ENCODE measurements around the gene DRD4. TPM values are rescaled to one million over a fixed set of nuclear protein-coding genes. Genes with fewer than 3 reads are reported as not detected.

Gene DRD4
- total RNA-seq, 1 donor from 2014 or later, result 0.28 TPM

DNA sequence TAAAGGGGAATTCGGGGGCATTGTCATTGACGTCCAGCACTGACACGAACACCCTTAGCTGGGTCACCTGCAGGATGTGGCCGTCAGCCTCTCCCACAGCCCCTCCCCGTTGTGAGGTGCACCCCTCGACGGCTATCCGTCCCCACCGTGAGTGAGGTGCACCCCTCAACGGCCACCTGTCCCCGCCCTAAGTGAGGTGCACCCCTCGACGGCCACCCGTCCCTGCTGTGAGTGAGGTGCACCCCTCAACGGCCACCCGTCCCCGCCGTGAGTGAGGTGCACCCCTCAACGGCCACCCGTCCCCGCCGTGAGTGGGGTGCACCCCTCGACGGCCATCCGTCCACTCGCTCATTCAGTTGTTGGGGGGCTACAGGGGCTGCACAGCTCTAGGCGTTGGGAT lies 15.2 kb upstream of the DRD4 start:
- Mint-ChIP-seq H3K36me3 (ENCODE audit: low read depth) (no peaks in the 10 kb centered on the region), H3K9me3 (no peaks in the 10 kb centered on the region), H3K27me3 (no peaks in the 10 kb centered on the region), H3K27ac (no peak overlapping the region), H3K4me1 (no peaks in the 10 kb centered on the region), H3K4me3 (no peak overlapping the region)
- DNase-seq, result no peak
- intact Hi-C loops (cut with micrococcal nuclease), result no loop called here

DNA sequence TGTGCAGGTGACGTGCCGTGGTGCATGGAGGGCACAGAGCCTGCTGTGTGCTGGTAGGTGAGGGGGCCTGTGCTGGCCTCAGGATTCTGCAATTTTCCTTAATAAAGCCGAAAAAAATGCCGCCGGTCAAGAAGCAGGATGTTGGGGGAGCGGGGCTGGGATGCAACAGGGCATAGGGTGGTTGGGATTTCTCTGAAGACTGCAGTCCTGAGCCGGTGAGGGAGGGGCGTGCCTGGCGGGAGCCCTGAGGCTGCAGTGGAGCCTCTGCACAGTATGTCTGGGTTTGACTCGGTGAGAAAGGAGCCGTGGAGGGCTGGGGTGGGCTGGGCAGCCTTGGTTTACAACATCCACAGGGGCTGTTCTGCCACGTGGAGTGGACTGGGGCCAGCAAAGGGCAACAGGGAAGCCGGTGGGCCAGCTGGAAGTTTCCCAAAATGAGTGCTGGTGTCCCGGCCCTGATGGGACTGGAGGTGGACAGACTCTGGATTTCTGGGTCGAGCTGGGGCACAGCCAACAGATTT lies 13.7 kb upstream of the DRD4 start:
- no peak overlapping the region for H3K4me3 Mint-ChIP-seq
- no peak for DNase-seq
- peaks cover 3% of the 10 kb centered on the region for H3K4me1 Mint-ChIP-seq
- intact Hi-C loops (cut with micrococcal nuclease), result no loop called here
- H3K27me3 Mint-ChIP-seq, result peaks cover 10% of the 10 kb centered on the region
- H3K36me3 Mint-ChIP-seq (ENCODE audit: low read depth), result peaks cover 2% of the 10 kb centered on the region
- no peaks in the 10 kb centered on the region for H3K9me3 Mint-ChIP-seq
- no peak overlapping the region for H3K27ac Mint-ChIP-seq

DNA sequence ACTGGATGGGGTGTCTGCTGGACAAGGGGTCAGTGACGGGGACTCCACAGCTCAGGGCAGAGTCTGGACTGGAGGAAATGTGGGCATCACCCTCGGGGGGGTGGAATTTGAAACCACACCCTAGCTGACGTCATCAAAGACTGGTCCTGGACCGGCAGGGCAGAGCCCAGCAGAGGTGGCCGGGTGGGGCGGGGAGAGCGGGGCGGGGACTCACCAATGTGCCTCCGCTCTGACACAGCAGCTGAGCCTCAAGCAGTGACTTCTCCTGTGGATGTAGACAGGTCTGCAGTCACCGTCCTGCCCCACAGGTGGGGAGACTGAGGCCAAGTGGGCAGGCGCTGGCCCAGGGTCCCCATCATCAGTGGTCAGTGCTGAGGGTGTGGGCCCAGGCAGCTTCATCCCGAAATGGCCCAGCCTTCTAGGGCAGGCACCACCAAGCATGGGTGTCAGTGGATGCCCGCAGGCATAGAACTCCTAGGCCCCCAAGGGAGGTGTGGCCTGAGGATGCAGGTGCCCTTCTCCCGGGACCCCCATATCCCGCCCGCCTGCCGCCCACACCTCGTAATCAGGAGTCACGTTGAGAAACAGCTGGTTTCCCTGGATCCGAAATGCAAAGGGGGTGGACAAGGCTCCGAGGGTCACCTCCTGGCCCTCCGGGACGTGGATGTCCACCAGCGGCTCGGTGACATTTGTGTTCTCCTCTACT lies 12.9 kb upstream of the DRD4 start:
- no peak for DNase-seq
- intact Hi-C loops (cut with micrococcal nuclease), result no loop called here
- Mint-ChIP-seq H3K36me3 (ENCODE audit: low read depth) (peaks cover 5% of the 10 kb centered on the region), H3K27me3 (peaks cover 16% of the 10 kb centered on the region), H3K4me3 (no peak overlapping the region), H3K9me3 (no peaks in the 10 kb centered on the region), H3K4me1 (peaks cover 10% of the 10 kb centered on the region), H3K27ac (no peak overlapping the region)

- no peaks in the 10 kb centered on the region for H3K9me3 Mint-ChIP-seq
- no peak within 1 kb of the TSS for H3K27ac Mint-ChIP-seq
- H3K4me3 Mint-ChIP-seq, result no peak within 1 kb of the TSS
- peaks cover 19% of the 10 kb centered on the region for H3K27me3 Mint-ChIP-seq
- H3K4me1 Mint-ChIP-seq, result peaks cover 16% of the 10 kb centered on the region
- DNase-seq, result no peak
- peaks cover 5% of the 10 kb centered on the region for H3K36me3 Mint-ChIP-seq (ENCODE audit: low read depth)
- intact Hi-C loops (cut with micrococcal nuclease), result no loop called here
Observed at GRCh38 chr11:624705-625635, 12.1 kb upstream of the DRD4 start, which contains the start of gene CDHR5. TSS of gene CDHR5 (minus strand) at chr11:624955. CDS start at chr11:624902, 53 bp downstream.

GRCh38 chr11:625636-626268 lies 11.3 kb upstream of the DRD4 start:
- peaks cover 19% of the 10 kb centered on the region for H3K27me3 Mint-ChIP-seq
- H3K4me3 Mint-ChIP-seq, result no peak overlapping the region
- no peaks in the 10 kb centered on the region for H3K9me3 Mint-ChIP-seq
- intact Hi-C loops (cut with micrococcal nuclease), result no loop called here
- H3K27ac Mint-ChIP-seq, result no peak overlapping the region
- H3K4me1 Mint-ChIP-seq, result peaks cover 16% of the 10 kb centered on the region
- peaks cover 5% of the 10 kb centered on the region for H3K36me3 Mint-ChIP-seq (ENCODE audit: low read depth)
- no peak for DNase-seq

- H3K4me1 Mint-ChIP-seq, result peaks cover 16% of the 10 kb centered on the region
- no peak within 1 kb of the TSS for H3K27ac Mint-ChIP-seq
- no peak within 1 kb of the TSS for H3K4me3 Mint-ChIP-seq
- H3K27me3 Mint-ChIP-seq, result peaks cover 19% of the 10 kb centered on the region
- intact Hi-C loops (cut with micrococcal nuclease), result no loop called here
- no peak for DNase-seq
- H3K9me3 Mint-ChIP-seq, result no peaks in the 10 kb centered on the region
- H3K36me3 Mint-ChIP-seq (ENCODE audit: low read depth), result peaks cover 5% of the 10 kb centered on the region
Observed at GRCh38 chr11:626475-627307, 10.4 kb upstream of the DRD4 start, which contains the start of gene SCT. TSS of gene SCT (minus strand) at chr11:627181. CDS start at chr11:627143, 38 bp downstream.

GRCh38 chr11:627308-627576 lies 9.8 kb upstream of the DRD4 start:
- Mint-ChIP-seq H3K9me3 (no peaks in the 10 kb centered on the region), H3K4me1 (peaks cover 16% of the 10 kb centered on the region), H3K27me3 (peaks cover 19% of the 10 kb centered on the region), H3K36me3 (ENCODE audit: low read depth) (peaks cover 5% of the 10 kb centered on the region), H3K27ac (no peak overlapping the region), H3K4me3 (no peak overlapping the region)
- no peak for DNase-seq
- intact Hi-C loops (cut with micrococcal nuclease), result no loop called here

DNA sequence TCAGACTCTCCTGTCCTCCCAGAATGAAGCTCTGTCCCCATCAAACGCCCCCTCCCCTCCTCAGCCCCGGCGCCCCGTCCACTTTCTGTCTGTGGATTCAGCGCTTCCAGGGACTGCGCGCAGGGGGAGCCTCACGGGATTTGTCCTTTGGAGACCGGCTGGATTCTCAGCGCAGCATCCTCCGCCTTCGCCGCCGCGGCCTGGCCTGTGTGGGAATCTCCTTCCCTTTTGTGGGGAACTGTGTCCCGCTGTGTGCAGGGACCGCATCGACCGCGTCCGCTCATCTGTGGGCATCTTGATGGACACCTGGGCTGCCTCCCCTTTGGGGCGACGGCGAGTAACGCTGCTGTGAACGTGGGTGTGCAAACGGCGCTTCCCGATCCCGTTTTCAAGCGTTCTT lies 9.0 kb upstream of the DRD4 start:
- no peak for DNase-seq
- intact Hi-C loops (cut with micrococcal nuclease), result no loop called here
- Mint-ChIP-seq H3K27ac (peak overlapping the region; percentile 59), H3K4me3 (peak overlapping the region; percentile 9), H3K27me3 (peaks cover 19% of the 10 kb centered on the region), H3K36me3 (ENCODE audit: low read depth) (peaks cover 5% of the 10 kb centered on the region), H3K4me1 (peaks cover 16% of the 10 kb centered on the region), H3K9me3 (no peaks in the 10 kb centered on the region)

GRCh38 chr11:629237-629583 lies 7.9 kb upstream of the DRD4 start:
- Mint-ChIP-seq H3K27ac (peak overlapping the region; percentile 62), H3K36me3 (ENCODE audit: low read depth) (peaks cover 5% of the 10 kb centered on the region), H3K4me1 (peaks cover 16% of the 10 kb centered on the region), H3K27me3 (peaks cover 19% of the 10 kb centered on the region), H3K9me3 (no peaks in the 10 kb centered on the region), H3K4me3 (peak overlapping the region; percentile 9)
- DNase-seq, result peak; percentile 67
- intact Hi-C loops (cut with micrococcal nuclease), result no loop called here

DNA sequence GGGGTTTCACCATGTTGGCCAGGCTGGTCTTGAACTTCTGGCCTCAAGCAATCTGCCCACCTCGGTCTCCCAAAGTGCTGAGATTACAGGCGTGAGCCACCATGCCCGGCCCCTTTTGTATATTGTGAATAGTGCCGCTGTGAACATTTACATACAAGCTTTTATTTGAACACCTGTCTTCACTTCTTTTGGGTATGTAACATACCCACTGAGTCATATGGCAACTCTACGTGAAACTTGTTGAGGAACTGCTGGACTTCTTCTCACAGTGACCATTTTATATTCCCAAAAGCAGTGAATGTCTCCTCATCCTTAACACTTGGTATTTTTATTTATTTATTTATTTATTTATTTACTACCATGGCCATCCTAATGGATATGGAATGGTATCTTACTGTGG lies 6.2 kb upstream of the DRD4 start:
- H3K9me3 Mint-ChIP-seq, result no peaks in the 10 kb centered on the region
- peaks cover 22% of the 10 kb centered on the region for H3K27me3 Mint-ChIP-seq
- H3K4me1 Mint-ChIP-seq, result peaks cover 18% of the 10 kb centered on the region
- DNase-seq, result no peak
- no peak overlapping the region for H3K27ac Mint-ChIP-seq
- H3K4me3 Mint-ChIP-seq, result no peak overlapping the region
- H3K36me3 Mint-ChIP-seq (ENCODE audit: low read depth), result peaks cover 5% of the 10 kb centered on the region
- intact Hi-C loops (cut with micrococcal nuclease), result no loop called here

DNA sequence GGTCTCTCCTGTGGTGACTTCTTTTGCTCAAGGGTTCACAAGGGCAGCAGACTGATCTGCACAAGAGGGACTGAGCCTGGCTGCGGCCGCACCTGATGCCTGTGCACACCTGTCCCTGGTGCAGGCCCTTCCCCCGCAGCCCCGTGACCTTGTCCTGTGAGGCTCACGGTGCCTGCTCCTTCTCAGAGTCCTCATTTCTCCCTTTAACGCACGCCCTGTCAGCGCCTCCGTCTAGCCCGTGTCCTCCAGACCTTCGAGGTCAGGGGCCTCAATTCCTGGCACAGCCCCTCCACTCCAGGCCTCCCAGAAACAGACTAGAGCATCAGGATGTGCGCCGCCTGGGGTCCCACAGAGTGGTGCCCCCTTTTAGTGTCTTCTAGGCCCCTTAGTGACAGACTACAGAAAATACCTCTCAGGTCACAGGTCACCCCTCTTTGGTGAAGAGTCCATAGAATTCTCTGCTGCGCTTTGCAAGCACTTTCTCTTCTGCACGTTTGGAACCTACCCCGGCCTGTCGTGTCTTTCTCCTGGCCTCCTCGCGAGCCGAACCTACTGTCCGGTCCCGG lies 1.0 kb upstream of the DRD4 start:
- no peak overlapping the region for H3K4me3 Mint-ChIP-seq
- H3K27me3 Mint-ChIP-seq, result peaks cover 27% of the 10 kb centered on the region
- H3K4me1 Mint-ChIP-seq, result peaks cover 8% of the 10 kb centered on the region
- H3K9me3 Mint-ChIP-seq, result no peaks in the 10 kb centered on the region
- peaks cover 5% of the 10 kb centered on the region for H3K36me3 Mint-ChIP-seq (ENCODE audit: low read depth)
- intact Hi-C loops (cut with micrococcal nuclease), result no loop called here
- DNase-seq, result no peak
- H3K27ac Mint-ChIP-seq, result no peak overlapping the region

DNA sequence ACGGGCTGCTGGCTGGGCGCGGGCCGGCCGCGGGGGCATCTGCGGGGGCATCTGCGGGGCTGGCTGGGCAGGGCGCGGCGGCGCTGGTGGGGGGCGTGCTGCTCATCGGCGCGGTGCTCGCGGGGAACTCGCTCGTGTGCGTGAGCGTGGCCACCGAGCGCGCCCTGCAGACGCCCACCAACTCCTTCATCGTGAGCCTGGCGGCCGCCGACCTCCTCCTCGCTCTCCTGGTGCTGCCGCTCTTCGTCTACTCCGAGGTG lies 194 bp downstream of the DRD4 start:
- Mint-ChIP-seq H3K27ac (no peak overlapping the region), H3K4me1 (peaks cover 8% of the 10 kb centered on the region), H3K36me3 (ENCODE audit: low read depth) (peaks cover 7% of the 10 kb centered on the region), H3K4me3 (peak overlapping the region; percentile 49), H3K27me3 (peaks cover 27% of the 10 kb centered on the region), H3K9me3 (no peaks in the 10 kb centered on the region)
- intact Hi-C loops (cut with micrococcal nuclease), result no loop called here
- DNase-seq, result no peak
